HK-2 (cell line): ENCODE measurements around the gene PTPRN2.
"Not testable (repeated sequence)": the region's sequence is repeated elsewhere in the genome, so short reads cannot be mapped to it uniquely, and the experiment has no call there.

Experiments
- DNase-seq: peaks from one replicate; pipeline ENCODE4 v3.0.0-alpha.2; 2018; ENCODE audit not compliant: unreplicated experiment

The PTPRN2 gene

DNA sequence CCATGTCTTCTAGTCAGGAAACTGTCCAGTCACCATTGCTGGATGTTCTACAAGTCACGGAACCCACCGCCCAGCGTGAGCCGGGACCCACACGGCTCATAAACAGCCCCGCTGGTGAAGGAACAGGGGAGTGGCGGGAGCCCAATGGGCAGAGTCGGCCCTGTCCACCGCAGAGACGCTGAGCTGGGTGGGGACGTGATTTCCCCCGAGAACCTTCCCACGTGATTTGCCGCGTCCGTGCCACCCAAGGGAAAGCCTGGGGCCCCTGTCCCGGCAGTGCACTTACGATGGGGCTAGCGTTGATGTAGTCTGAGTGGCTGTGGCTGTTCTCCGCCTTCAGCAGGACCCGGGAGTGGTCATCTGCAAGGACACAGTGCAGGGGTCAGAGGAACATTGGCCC is 983.9 kb downstream of the PTPRN2 start:
- DNase-seq, result no peak

DNA sequence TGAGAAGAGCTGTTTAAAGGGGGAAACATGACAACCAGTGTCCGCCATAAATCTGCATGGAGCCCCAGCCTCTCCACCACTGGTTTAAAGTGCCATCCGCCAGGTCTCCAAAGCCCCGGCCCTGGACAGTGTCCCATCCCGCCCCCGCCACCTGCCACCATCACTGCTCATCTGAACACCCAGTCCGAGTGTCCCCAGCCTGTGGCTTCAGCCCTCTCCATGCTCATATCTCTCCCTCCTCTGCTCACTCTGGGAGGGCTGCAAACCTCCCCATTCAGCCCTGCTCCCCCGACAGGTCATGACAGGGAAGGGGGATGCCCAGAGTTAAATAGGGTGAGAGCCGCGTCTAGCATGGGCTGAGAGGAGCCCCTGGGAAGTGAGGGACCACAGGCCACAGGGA is 984.6 kb downstream of the PTPRN2 start:
- DNase-seq, result no peak

DNA sequence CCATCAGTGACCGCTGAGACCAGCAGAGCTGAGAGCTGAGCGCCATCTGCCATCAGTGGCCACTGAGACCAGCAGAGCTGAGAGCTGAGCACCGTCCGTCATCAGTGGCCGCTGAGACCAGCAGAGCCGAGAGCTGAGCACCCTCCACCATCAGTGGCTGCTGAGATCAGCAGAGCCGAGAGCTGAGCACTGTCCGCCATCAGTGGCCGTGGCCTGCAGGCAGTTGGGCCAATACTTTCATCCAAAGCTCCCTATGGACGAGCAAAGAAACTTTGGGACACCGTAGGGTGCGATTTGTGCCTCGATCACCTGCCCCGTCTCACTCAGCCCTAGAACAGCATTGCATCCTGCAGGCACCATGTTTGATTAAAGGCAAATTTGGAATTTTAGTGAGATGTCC is 985.0 kb downstream of the PTPRN2 start:
- DNase-seq, result no peak

DNA sequence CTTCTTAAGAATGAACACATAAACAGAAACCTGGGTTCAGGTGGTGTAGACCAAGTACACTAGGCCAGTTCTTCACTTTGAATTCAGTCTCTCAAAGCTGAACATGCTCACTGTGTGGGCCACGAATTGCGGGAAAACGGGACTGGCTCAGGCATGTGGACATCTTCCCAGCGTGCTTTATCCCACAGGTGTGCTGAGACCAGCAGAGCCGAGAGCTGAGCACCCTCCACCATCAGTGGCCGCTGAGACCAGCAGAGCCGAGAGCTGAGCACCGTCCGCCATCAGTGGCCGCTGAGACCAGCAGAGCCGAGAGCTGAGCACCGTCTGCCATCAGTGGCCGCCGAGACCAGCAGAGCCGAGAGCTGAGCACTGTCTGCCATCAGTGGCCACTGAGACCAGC is 985.5 kb downstream of the PTPRN2 start:
- DNase-seq, result no peak

DNA sequence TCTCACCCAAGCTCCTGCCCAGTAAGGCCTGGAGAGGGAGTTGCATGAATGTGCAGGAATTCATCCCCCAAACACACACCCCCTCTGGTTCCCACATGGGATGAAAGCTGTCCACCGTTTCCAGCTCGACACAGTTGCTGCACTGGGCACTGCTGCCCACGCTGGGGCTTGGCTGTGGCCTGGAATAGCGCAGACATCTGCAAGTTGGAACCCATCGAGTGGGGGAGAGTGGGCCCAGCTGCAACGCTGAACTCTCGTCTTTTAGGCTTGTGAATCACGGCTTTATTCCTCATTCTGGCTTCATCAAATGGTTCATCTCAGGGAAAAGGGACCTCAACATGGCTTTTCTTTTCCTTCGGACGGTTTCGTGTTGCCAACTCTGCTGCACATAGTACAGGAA is 986.1 kb downstream of the PTPRN2 start:
- no peak for DNase-seq

DNA sequence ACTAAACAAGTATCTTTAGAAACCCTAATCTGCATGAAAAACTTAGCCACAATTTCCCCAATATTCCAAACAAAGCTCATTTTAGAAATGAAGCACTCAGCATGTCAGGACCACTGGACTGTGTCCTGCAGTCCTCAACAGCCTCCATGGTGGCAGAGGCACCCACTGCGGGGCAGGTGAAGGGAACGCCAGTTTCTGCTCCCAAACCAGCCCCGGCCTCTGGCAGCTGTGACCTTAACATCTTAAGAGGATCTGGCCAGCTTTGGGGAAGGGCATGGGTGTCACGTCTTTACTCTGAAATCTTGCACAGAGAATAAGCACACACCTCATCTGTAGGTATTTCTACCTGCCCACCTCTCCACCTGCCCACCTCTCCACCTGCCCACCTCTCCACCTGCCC is 988.1 kb downstream of the PTPRN2 start:
- no peak for DNase-seq

DNA sequence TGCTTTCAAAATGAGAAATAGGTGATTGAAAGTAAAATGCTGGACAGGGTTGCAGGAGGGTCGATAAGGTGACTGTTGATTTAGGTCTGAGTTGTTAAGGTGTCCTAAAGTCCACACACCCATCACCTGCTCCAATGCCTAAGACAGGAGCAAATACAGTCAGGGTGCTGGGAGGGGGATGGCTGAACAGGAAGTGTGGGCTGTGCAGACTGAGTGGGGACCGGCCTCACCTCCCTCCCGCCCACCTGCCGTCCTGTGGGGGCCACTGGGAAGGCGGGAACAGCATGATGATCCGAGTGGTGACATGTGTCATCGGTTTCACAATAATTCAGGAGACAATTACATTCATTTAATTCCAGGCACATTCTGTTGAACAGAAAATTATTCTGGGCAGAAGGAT is 990.1 kb downstream of the PTPRN2 start:
- DNase-seq, result no peak

DNA sequence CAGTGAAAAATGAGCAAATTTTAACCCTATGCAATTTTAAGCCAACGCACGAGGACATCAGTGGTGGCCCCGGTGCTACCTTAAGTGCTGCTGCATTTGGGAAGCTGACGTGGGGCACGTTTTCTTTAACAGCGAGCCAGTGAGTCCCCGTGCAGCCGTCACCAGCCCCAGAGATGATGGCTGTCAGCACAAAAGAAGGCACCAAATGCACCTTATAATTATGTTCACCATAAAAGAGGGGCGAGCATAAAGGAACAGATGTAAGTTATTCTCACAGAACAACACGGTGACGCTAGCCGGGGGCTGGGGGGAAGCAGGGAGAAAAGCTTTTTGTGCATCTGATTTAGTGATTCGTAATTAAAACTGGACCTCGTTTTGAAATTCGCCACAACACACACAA is 990.7 kb downstream of the PTPRN2 start:
- no peak for DNase-seq

DNA sequence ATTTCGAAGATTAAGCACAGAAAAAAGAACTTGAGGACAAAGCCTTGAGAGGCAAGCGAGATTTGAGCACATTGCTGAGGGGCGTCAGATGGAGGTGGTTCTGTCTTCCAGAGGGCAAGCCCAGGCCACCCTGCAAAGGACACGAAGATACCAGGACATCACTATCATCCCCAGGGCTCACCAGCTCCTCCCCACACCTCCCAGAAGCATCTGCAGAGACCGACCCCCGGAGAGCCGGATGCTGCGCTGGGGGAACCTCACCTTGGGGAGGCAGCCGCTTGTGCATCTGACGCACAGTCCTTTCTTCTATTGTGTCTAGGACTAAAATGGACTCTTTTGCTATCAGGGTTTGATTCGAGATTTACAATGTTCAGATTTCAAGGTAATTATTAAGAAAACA is 991.2 kb downstream of the PTPRN2 start:
- DNase-seq, result no peak

DNA sequence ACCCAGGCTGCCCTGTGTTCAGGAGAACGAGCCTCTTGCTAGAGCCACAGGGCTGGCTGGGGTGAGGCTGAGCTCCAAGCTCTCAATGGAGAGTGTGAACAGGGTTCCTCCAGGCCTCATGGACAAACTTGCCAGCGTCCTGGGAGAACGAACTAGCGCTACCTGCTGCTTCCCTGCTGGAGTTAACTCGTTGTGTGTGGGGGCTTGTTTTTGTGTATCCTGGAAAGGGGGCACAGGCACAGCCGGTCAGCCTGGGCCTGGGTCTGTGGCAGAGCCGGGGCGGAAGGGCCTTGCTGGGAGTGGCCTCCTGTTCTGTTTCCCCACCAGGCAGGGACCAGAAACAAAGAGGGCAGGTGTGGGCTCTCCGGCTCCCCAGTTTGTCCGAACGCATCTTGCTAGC is 991.6 kb downstream of the PTPRN2 start:
- no peak for DNase-seq

DNA sequence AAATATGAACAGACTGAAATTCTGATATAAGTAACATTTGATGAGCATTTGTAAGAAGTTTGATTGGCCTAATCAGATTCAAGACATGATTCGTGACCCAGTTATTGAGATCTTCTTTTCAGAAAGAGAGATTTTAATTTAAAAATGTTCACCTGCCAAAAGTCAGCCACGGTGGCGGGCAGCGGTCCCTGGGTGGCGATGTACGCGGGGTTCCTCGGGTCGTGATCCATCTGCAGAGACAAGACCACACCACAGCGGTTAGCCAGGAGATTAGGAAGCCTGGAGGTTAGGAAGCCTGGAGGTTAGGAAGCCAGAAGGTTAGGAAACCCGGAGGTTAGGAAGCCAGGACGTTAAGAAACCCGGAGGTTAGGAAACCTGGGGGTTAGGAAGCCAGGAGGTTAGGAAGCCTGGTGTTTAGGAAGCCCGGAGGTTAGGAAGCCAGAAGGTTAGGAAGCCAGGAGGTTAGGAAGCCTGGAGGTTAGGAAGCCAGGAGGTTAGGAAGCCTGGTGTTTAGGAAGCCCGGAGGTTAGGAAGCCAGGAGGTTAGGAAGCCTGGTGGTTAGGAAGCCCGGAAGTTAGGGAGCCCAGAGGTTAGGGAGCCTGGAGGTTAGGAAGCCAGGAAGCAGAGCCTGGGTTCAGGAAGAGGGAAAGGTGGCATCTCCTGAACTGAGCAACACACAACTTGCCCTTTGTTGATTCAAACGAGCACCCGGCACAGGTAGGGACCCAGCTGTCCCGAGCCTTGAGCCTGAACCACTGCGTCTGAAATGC is 992.4 kb downstream of the PTPRN2 start:
- no peak for DNase-seq

DNA sequence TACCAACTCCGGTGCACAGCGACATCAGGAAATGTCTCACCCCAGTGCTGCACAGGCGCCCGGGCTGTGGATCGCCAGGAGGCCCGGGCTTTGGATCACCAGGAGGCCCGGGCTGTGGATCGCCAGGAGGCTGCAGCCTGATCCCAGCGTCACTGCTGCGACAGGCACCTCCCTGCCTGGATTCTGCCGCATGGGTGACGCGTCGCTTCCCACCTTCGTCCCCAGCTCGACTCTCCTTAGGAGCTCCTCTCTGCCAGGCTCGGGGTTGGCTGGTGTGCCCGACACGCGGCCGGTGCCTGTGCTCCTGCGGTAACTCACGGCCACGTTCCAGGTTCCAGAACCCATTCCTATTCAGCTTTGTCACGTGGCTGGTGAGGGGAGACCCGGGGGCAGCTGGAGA is 993.3 kb downstream of the PTPRN2 start:
- DNase-seq, result no peak

DNA sequence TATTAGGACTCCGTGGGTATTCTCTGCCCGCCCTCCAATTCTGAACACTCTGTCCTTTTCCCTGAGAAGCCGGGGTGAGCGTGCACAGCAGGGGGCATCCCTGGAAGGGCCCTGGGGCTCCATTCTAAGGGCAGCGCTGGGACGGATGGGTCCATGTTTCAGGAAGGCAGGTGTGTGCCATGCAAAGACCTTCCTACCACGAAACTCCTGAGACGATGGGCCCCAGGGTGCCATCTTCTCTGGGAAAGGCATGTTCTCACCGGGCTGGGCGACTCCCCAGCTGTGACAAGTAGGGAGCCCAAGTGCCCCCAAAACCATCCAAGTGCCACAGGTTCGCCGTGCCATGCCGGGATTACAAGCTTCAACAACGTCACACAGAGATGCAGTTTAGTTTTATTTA is 994.1 kb downstream of the PTPRN2 start:
- no peak for DNase-seq

DNA sequence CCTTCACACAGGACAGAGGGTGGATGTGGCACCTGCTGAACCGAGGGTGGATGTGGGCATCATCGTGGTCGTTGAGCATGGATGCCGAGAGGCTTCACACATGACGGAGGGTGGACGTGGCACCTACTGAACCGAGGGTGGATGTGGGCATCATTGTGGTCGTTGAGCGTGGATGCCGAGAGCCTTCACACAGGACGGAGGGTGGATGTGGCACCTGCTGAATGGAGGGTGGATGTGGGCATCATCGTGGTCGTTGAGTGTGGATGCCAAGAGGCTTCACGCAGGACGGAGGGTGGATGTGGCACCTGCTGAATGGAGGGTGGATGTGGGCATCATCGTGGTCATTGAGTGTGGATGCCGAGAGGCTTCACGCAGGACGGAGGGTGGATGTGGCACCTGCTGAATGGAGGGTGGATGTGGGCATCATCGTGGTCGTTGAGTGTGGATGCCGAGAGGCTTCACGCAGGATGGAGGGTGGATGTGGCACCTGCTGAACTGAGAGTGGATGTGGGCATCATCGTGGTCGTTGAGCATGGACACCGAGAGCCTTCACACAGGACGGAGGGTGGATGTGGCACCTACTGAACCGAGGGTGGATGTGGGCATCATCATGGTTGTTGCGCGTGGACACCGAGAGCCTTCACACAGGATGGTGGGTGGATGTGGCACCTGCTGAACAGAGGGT is 994.8 kb downstream of the PTPRN2 start:
- DNase-seq, result not testable (repeated sequence)

DNA sequence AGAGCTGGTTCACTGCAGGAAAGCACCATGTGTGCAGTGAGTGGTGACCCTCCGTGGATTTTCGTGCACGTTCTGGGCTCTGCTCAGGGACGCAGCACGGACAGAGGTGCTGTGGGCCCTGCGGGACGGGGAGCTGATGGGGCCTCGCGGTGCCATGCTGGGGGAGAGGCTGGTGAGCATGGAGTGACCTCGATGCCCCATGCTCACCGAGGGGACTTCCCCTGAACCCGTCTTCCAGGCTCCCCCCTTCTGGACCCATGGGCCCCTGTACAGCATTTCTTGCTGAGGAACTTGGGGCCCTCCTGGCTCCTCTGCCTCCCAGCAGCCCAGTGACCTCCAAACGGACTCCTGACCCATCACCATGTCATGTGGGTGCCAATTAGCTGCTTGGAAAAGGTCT is 997.1 kb downstream of the PTPRN2 start:
- DNase-seq, result no peak

DNA sequence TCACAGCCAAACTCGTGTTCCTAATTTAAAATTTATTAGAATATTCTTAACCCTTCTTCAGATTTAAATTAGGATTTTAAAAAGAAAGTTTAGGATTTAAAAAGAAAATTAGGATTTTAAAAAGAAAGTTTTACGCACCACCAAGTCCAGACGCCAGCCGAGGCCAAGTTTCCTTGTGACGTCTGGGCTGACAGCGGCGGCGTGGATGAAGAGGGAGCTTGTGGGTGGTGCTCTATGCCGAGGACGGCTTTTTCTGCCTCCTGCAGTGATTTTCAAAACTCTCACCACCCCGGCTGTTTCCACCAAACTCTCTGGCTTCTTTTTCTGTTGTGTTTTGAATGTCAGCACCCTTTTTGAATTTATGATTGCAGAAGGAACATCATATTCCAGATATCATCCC is 997.9 kb downstream of the PTPRN2 start:
- no peak for DNase-seq

DNA sequence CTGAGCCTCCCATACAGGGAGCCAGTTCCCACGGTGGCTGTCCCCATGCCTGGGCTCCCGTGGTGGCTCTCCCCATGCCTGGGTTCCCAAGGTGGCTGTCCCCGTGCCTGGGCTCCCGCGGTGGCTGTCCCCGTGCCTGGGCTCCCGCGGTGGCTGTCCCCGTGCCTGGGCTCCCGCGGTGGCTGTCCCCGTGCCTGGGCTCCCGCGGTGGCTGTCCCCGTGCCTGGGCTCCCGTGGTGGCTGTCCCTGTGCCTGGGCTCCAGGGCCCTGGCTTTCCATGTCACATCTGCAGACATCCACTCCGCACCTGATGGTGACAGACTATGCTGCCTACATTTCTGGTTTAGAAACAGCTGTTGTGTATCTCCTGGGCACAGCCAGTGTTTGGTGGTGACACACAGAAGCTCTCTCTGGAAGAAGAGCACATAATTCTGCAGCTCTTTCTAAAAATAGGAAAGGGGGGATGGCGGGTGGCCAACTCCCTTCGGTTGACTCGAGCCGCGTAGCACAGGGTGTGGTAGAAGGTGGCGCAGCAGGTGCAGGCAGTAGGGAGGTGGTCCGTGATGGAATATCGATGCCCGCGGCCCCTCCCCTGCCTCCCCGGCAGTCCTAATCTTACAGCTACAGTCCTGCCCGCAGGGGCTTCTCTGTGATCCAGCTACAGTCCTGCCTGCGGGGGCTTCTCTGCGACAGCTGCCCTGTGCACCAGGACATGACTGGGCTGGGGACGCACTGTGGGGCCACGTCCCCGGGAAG is 999.6 kb downstream of the PTPRN2 start:
- no peak for DNase-seq

DNA sequence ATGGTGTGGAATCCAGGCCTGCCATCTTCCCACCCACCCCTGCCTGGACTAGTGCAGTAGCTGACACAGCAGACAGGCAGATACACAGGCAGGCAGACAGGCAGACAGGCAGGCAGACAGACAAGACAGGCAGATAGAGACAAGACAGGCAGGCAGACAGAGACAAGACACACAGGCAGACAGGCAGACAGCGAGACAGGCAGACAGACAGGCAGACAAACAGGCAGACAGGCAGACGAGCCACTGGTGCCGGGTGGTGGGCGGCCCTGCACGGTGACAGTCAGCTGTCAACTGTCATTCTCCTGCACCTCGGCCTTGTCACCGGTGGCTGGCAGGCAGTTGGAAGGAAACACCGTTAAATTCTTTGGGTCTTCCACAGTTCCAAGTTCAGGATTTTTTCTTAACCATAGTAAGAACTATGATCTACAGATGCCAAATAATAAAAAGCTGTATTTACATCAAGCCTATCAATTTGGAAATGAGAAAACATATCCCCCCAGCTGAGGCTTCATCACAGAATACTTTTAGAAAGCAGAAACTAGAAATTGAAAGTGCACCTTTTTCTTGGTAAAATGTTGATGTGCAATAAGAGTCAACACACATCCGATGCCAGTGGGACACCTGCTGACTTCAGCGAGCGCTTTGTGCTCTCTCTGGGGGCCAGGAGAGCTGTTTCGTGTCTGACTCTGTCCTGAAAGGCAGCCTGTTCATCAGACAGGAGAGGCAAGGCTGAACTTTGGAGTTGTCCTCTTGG is 1000.4 kb downstream of the PTPRN2 start:
- DNase-seq, result no peak

DNA sequence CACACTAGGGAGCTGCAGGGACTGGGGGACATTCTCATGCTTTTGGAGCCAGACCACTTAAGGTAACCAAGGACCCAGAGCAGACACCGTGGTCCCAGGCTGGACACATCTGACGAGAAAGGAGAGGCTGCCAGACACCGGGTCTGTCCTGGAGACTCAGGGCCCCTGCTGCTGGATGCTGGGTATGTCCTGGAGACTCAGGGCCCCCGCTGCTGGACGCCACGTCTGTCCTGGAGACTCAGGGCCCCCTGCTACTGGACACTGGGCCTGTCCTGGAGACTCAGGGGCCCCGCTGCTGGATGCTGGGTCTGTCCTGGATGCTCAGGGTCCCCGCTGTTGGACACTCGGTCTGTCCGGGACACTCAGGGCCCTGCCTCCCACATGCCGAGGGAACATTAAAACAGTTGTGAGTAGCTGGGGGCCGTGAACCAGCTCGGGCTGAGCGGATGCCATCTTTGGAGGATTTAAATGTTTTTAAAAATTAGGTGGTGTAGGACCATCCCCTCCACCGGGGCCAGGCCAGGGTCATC is 1001.1 kb downstream of the PTPRN2 start:
- no peak for DNase-seq

DNA sequence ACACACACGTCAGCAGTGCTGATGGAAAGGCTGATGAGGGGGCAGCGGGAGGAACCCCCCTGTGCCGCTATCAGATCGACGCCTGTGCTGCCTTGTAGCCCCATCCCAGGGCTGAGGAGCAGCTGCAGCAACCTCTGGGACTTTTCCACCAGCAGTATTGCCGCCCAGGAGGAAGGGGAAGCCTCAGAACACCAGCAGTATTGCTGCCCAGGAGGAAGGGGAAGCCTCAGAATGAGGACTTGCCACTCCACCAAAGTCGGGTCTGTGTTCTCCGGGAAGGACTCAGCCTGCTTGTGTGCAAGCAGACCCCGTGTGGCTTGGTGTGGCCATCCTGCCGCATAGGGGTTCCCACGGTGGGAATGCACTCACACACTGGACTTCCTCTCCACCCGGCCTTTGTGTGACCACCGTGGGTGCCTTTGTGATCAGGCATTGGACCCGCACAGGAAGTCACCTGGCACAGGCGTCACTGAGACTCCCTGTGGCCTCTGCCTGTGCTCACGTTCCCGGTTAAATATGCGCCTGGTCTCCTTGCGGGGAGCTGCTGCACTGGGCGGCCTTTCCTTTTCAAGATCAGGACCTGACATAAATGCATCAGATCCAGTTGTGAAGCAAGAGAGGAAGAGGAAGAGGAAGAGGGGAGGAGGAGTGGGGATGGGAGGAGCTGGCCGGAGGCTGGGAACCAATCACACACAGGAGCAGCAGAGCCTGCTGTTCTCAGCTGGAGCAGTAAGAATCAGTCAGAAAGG is 1002.3 kb downstream of the PTPRN2 start:
- no peak for DNase-seq

DNA sequence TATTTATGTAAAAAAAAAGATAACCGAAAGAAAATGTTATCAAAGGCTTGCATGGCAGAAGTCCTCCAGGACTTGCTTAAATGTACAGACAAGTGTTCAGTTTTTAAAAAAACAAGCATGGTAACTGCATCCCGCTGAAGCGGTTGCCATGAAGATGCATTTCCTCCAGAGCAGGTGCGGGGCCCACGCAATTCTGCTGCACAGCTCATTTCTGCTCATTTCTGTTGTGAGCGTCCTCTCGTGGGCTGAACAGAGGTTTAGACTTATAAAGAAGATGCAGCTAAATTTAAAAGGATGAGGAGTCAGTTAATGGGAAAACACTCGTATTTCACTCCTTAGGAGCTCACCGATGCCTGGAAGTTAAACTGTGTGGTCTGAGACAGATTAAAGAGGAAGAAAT is 1003.2 kb downstream of the PTPRN2 start:
- no peak for DNase-seq
